ENCODE results near the gene VSTM2A. TPM values are rescaled to one million over a fixed set of nuclear protein-coding genes. Genes with fewer than 3 reads are reported as not detected.

VSTM2A gene
- not detected in 2 replicates for total RNA-seq

GRCh38 chr7:54541669-54542625 is at the start of gene VSTM2A:
TSS of gene VSTM2A (plus strand) at chr7:54542375. CDS start at chr7:54542731, 356 bp downstream.

Small RNA genes lying within 50 kb of the gene (small RNA-seq; reads per million reads assigned to genes)
- not detected for gene RNU6-1125P (ENCODE audit: low replicate concordance)

Other genes starting within 250 kb of the VSTM2A start
- gene SEC61G, start 216.8 kb downstream of the VSTM2A start, total RNA-seq = 465 and 503 TPM in 2 replicates

Data from placental pericyte (primary cell).